ENCODE measurements around the gene SYT1. TPM values are rescaled to one million over a fixed set of nuclear protein-coding genes. Genes with fewer than 3 reads are reported as not detected.

SYT1 gene
- total and polyA plus RNA-seq, 8 donors = 0.16 to 1.2 (median 0.26) TPM

- no peak for FAIRE-seq
- no peaks in the 10 kb centered on the region for H3K27me3 ChIP-seq
- H3K4me3 ChIP-seq = no peak overlapping the region
- ATAC-seq = no peak
- TF ChIP-seq, protein P1, sequence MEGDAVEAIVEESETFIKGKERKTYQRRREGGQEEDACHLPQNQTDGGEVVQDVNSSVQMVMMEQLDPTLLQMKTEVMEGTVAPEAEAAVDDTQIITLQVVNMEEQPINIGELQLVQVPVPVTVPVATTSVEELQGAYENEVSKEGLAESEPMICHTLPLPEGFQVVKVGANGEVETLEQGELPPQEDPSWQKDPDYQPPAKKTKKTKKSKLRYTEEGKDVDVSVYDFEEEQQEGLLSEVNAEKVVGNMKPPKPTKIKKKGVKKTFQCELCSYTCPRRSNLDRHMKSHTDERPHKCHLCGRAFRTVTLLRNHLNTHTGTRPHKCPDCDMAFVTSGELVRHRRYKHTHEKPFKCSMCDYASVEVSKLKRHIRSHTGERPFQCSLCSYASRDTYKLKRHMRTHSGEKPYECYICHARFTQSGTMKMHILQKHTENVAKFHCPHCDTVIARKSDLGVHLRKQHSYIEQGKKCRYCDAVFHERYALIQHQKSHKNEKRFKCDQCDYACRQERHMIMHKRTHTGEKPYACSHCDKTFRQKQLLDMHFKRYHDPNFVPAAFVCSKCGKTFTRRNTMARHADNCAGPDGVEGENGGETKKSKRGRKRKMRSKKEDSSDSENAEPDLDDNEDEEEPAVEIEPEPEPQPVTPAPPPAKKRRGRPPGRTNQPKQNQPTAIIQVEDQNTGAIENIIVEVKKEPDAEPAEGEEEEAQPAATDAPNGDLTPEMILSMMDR (IDR thresholded peaks at IDR 0.05) = no peak
- no peak overlapping the region for H3K27ac ChIP-seq
- H3K4me1 ChIP-seq = no peaks in the 10 kb centered on the region
- no peaks in the 10 kb centered on the region for H3K9me3 ChIP-seq
- DNase-seq = no peak
- intact Hi-C loops (cut with DNase I) = no loop called here
- H3K36me3 ChIP-seq = no peaks in the 10 kb centered on the region
- 72 to 87% methylated on average over 1 of the region's 1 CpG for WGBS, 2 donors
Measured at GRCh38 chr12:78931466-78931990, 67.0 kb downstream of the SYT1 start.

DNA sequence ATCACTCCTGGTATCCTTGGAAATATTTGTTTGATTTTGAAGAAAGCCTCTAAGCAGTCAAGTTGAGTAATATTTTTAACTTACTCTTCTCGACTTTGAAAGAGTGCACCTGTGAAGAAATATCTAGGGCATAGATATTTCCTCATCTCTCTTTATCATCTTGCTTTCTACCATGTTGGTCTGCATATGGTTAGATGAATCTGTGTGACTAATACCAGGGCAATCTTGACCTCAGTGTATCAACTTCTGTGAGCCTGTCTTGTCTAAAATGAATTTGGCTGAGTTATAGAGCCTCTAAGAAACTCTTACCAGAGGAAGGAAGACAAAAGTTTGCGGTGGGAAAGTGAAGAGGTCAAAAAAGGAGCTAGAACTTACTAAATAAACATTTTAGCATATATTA is 68.4 kb downstream of the SYT1 start:
- Histone ChIP-seq H3K36me3 (no peaks in the 10 kb centered on the region), H3K27ac (no peak overlapping the region), H3K27me3 (no peaks in the 10 kb centered on the region), H3K4me1 (no peaks in the 10 kb centered on the region), H3K4me3 (no peak overlapping the region), H3K9me3 (no peaks in the 10 kb centered on the region)
- FAIRE-seq (no peak), ATAC-seq (no peak), DNase-seq (no peak)
- WGBS, 2 donors = 56 to 68% methylated on average over 2 of the region's 2 CpGs
- intact Hi-C loops (cut with DNase I) = no loop called here
- TF ChIP-seq, protein P1 (IDR thresholded peaks at IDR 0.05) = no peak

- FAIRE-seq (no peak), DNase-seq (no peak), ATAC-seq (no peak)
- no peaks in the 10 kb centered on the region for H3K4me1 ChIP-seq
- no peaks in the 10 kb centered on the region for H3K27me3 ChIP-seq
- H3K9me3 ChIP-seq = no peaks in the 10 kb centered on the region
- intact Hi-C loops (cut with DNase I) = no loop called here
- H3K27ac ChIP-seq = no peak overlapping the region
- H3K4me3 ChIP-seq = no peak overlapping the region
- WGBS, 2 donors = 40 to 41% methylated on average over 4 of the region's 4 CpGs
- H3K36me3 ChIP-seq = no peaks in the 10 kb centered on the region
- TF ChIP-seq, protein P1 (IDR thresholded peaks at IDR 0.05) = no peak
Measured at GRCh38 chr12:78938341-78939084, 73.9 kb downstream of the SYT1 start.

DNA sequence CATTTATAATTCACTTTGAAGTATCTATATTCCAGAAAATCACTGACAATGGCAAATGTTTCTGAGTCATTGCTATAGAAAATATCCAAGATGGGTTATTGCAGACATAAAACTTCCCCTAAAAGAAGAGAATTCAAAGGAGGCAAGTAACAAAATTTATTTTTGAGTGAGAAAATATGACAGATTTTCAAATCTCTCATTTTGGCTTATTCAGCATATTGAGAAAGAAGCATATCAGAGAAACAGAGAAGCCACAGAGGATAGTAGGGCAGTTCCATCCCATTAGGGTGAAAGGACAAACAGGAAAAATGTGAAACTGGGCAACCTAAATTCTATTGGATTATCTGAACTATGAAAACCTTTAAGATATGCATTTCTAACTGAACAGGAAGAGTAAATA is 85.0 kb downstream of the SYT1 start:
- H3K27ac ChIP-seq = no peak overlapping the region
- no peaks in the 10 kb centered on the region for H3K27me3 ChIP-seq
- no peaks in the 10 kb centered on the region for H3K4me1 ChIP-seq
- no peaks in the 10 kb centered on the region for H3K36me3 ChIP-seq
- H3K9me3 ChIP-seq = no peaks in the 10 kb centered on the region
- H3K4me3 ChIP-seq = no peak overlapping the region
- intact Hi-C loops (cut with DNase I) = no loop called here
- TF ChIP-seq, protein P1 (IDR thresholded peaks at IDR 0.05) = no peak
- FAIRE-seq (no peak), ATAC-seq (no peak), DNase-seq (no peak)

GRCh38 chr12:78951803-78952551 is 87.4 kb downstream of the SYT1 start:
- DNase-seq = no peak
- no peak for ATAC-seq
- no peak for FAIRE-seq
- intact Hi-C loops (cut with DNase I) = no loop called here
- H3K27ac ChIP-seq = no peak overlapping the region
- no peaks in the 10 kb centered on the region for H3K27me3 ChIP-seq
- H3K9me3 ChIP-seq = no peaks in the 10 kb centered on the region
- H3K4me3 ChIP-seq = no peak overlapping the region
- no peaks in the 10 kb centered on the region for H3K36me3 ChIP-seq
- WGBS, 2 donors = 66 to 77% methylated on average over 11 of the region's 11 CpGs
- no peaks in the 10 kb centered on the region for H3K4me1 ChIP-seq
- TF ChIP-seq, protein P1 (IDR thresholded peaks at IDR 0.05) = no peak
